NT2/D1 (cell line): ENCODE data around the gene UBASH3B.
A peak's percentile ranks its signal among the peaks of the same experiment; 100 is the strongest.
"Not testable (repeated sequence)": the region's sequence is repeated elsewhere in the genome, so short reads cannot be mapped to it uniquely, and the experiment has no call there.

ENCODE experiments used
- DNase-seq: peaks from one replicate; pipeline ENCODE4 v3.0.0-alpha.2; 2011; ENCODE audit warnings: low read depth, low spot score
- H3K27me3 ChIP-seq: 2 replicates; pipeline ENCODE4 v1.6.0; 2011; ENCODE audit warnings: mild to moderate bottlenecking; ENCODE audit not compliant: insufficient read length, insufficient read depth
- H3K36me3 ChIP-seq: 2 replicates; pipeline ENCODE4 v1.6.1; 2011; ENCODE audit warnings: mild to moderate bottlenecking, low read length, mixed read lengths; ENCODE audit not compliant: insufficient read depth, insufficient read length
- H3K4me1 ChIP-seq: 2 replicates; pipeline ENCODE4 v1.5.1; 2011; ENCODE audit not compliant: insufficient read depth, insufficient read length
- H3K4me3 ChIP-seq: 2 replicates; pipeline ENCODE4 v1.5.1; 2011; ENCODE audit warnings: low read depth; ENCODE audit not compliant: insufficient read length
- H3K9ac ChIP-seq: 2 replicates; pipeline ENCODE4 v1.6.0; 2011; ENCODE audit warnings: low read depth; ENCODE audit not compliant: insufficient read length
- H3K9me3 ChIP-seq: 2 replicates; pipeline ENCODE4 v1.5.1; 2011; ENCODE audit warnings: mild to moderate bottlenecking, low read length; ENCODE audit not compliant: insufficient read depth
- SUZ12 ChIP-seq: IDR thresholded peaks from 2 replicates; pipeline ENCODE4 v1.6.1; 2011; ENCODE audit not compliant: insufficient read length, insufficient read depth; ENCODE audit errors: extremely low read depth
- YY1 ChIP-seq: IDR thresholded peaks from 2 replicates; pipeline ENCODE4 v1.6.1; 2011; ENCODE audit not compliant: insufficient read length, insufficient read depth
- ZNF274 ChIP-seq: IDR thresholded peaks from 2 replicates; pipeline ENCODE4 v1.6.1; 2011; ENCODE audit warnings: mild to moderate bottlenecking, low read depth, low read length

Gene UBASH3B

DNA sequence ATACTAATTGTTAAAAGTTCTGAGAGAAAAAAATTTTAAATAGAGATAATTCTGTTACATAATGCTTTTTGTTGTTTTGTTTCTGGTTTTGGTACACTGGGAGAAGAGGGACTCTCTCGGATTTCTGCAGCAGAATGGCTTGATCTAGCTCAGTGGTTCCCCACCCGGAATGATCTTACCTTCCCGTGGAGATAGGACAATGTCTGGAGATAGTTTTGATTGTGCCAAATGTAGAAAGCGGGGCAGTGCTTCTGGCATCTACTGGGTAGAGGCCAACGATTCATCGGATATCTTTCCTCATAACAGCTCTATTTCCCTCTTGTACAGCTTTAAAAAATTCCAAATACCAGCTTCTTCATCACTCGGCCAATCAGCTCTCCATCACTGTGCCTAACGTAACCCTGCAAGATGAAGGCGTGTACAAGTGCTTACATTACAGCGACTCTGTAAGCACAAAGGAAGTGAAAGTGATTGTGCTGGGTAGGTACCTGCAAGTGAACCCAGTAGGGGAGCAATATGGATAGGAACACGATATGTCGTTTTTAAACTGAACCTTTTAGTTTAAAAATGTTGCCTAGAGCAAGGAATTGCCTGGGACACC, 195.9 kb downstream of the UBASH3B start:
- DNase-seq, result no peak
- no peak overlapping the region for H3K4me3 ChIP-seq
- no peak overlapping the region for H3K9ac ChIP-seq
- H3K9me3 ChIP-seq, result no peaks in the 10 kb centered on the region
- H3K27me3 ChIP-seq, result no peaks in the 10 kb centered on the region
- H3K36me3 ChIP-seq, result no peaks in the 10 kb centered on the region
- TF ChIP-seq SUZ12 (no peak), ZNF274 (no peak), YY1 (no peak)
- no peaks in the 10 kb centered on the region for H3K4me1 ChIP-seq

DNA sequence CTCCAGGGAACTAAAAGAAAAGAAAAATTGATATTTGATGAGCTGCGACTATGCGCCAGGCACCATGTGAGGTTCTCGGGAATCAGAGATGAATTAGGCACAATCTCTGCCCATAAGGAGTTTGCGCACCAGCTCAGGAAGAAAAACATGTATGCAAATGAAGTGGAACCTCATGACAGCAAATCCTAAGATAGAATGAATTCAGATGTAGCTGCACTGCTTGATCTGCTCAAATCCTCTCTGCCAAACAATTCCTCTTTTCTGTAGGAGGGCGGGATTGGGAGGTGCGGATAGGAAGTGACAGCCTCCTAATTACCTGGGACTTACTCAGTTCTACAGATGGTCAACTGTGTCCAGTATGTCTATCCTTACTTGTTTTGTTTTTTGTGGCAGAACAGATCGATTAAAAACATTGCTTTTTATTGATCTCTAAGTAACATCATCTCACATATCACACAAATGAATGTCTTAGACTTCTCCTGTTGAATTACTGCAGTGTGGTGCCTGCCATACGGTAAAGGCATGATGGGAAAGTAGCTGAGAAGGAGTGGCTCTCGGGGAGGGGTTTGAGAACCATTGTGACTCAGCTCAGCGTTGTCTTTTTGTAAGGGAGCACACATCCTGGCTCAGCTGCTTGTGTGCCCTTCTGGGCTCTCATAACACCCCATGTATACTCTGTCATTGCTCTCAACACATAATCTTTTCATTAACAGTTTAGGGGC, 196.7 kb downstream of the UBASH3B start:
- H3K36me3 ChIP-seq, result no peaks in the 10 kb centered on the region
- H3K4me3 ChIP-seq, result no peak overlapping the region
- no peaks in the 10 kb centered on the region for H3K9me3 ChIP-seq
- no peak for DNase-seq
- TF ChIP-seq YY1, result no peak
- no peak for TF ChIP-seq ZNF274
- TF ChIP-seq SUZ12, result no peak
- no peaks in the 10 kb centered on the region for H3K27me3 ChIP-seq
- H3K9ac ChIP-seq, result no peak overlapping the region
- H3K4me1 ChIP-seq, result no peaks in the 10 kb centered on the region

DNA sequence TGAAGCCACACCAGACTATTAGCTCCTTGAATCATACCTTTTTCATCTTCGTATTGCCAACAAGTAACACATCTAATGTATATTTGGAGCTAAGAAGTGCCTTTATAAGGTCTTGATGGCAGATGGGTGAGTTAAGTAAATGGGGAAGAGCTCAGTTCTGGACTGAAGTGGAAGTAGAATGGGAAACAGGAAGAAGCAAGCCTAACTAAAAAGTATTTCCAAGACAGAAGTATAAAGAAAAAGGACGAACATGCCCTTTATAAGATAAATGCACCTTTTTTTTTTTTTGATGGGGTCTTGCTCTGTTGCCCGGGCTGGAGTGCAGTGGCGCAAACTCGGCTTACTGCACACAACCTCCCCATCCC, 197.3 kb downstream of the UBASH3B start:
- Histone ChIP-seq H3K4me1 (no peaks in the 10 kb centered on the region), H3K9me3 (no peaks in the 10 kb centered on the region), H3K9ac (no peak overlapping the region), H3K4me3 (no peak overlapping the region), H3K36me3 (no peaks in the 10 kb centered on the region), H3K27me3 (no peaks in the 10 kb centered on the region)
- TF ChIP-seq ZNF274, result no peak
- no peak for TF ChIP-seq SUZ12
- TF ChIP-seq YY1, result no peak
- DNase-seq, result no peak

DNA sequence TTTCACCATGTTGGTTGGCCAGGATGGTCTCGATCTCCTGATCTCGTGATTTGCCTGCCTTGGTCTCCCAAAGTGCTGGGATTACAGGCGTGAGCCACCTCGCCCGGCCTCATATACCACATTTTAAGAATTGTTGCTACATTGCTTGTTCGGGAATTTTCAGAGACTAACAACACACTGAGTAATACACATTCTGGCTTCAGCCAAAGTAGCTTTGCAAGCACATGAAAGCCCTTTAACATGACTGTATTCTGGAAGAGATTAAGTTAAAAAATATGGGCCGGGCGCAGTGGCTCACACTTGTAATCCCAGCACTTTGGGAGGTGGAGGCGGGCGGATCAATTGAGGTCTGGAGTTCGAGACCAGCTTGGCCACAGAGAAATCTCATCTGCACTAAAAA, 197.7 kb downstream of the UBASH3B start:
- DNase-seq, result no peak
- H3K36me3 ChIP-seq, result no peaks in the 10 kb centered on the region
- no peak overlapping the region for H3K4me3 ChIP-seq
- no peaks in the 10 kb centered on the region for H3K27me3 ChIP-seq
- TF ChIP-seq SUZ12 (no peak), ZNF274 (no peak), YY1 (no peak)
- no peaks in the 10 kb centered on the region for H3K4me1 ChIP-seq
- no peaks in the 10 kb centered on the region for H3K9me3 ChIP-seq
- no peak overlapping the region for H3K9ac ChIP-seq

DNA sequence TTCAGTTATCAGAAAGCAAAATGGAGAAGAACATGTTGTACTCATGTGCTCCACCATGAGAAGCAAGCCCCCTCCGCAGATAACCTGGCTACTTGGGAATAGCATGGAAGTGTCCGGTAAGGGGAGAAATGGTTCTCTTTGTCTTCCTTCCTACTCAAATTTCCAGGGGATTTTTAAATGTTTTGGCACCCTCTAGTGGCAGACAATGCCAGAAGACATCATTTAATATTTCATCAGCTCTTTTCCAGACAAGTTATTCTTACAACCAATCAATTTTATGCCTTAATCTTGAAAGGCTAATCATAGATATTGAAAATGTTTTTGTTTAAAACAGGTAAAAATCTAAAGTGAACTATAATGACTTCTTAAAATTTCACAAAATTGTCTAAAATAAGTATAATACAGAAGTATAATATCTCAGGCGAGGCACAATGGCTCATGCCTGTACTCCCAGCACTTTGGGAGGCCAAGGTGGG, 198.5 kb downstream of the UBASH3B start:
- H3K9me3 ChIP-seq, result no peaks in the 10 kb centered on the region
- TF ChIP-seq SUZ12 (no peak), YY1 (no peak), ZNF274 (no peak)
- DNase-seq, result peak; percentile 77
- H3K36me3 ChIP-seq, result no peaks in the 10 kb centered on the region
- no peak overlapping the region for H3K4me3 ChIP-seq
- no peaks in the 10 kb centered on the region for H3K4me1 ChIP-seq
- H3K9ac ChIP-seq, result no peak overlapping the region
- H3K27me3 ChIP-seq, result no peaks in the 10 kb centered on the region

DNA sequence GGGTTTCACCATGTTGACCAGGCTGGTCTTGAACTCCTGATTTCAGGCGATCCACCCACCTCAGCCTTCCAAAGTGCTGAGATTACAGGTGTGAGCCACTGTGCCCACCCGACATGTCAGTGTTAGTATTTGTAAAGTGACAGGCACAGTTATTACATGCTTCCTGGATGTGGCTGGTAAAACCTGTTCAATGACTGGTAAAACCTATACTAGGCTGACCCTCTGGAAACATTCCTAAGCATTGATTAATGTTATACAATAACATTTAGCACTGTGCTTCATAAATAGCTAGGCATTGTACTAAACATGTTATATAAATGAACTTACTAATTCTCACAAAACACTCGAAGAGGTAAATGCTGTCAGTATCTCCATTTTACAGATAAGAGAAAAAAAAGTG, 206.1 kb downstream of the UBASH3B start:
- H3K9me3 ChIP-seq, result no peaks in the 10 kb centered on the region
- no peak for DNase-seq
- H3K9ac ChIP-seq, result no peak overlapping the region
- H3K27me3 ChIP-seq, result no peaks in the 10 kb centered on the region
- TF ChIP-seq SUZ12, result no peak
- no peak for TF ChIP-seq YY1
- TF ChIP-seq ZNF274, result no peak
- H3K4me1 ChIP-seq, result no peaks in the 10 kb centered on the region
- no peaks in the 10 kb centered on the region for H3K36me3 ChIP-seq
- no peak overlapping the region for H3K4me3 ChIP-seq

DNA sequence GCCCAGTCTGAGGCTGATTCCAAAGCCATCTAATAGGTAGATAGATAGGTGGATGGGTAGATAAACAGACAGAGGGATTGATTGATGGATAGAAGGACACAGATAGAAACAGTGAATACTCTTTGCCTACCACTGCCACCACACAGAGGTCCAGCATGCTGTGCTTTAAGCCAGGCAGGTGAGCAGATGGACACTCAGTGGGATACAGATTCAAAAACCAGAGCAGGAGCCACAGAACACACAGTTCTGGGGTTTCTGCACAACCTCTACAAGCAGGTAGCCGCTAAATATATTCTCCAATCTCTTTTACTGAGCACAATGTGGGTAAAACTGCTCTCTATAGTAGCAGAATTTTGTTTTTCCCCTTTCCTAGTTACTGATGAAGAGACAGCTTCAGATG, 206.6 kb downstream of the UBASH3B start:
- Histone ChIP-seq H3K9ac (no peak overlapping the region), H3K4me3 (no peak overlapping the region), H3K9me3 (no peaks in the 10 kb centered on the region), H3K36me3 (no peaks in the 10 kb centered on the region), H3K27me3 (no peaks in the 10 kb centered on the region), H3K4me1 (no peaks in the 10 kb centered on the region)
- DNase-seq, result no peak
- TF ChIP-seq ZNF274, result no peak
- TF ChIP-seq YY1, result no peak

DNA sequence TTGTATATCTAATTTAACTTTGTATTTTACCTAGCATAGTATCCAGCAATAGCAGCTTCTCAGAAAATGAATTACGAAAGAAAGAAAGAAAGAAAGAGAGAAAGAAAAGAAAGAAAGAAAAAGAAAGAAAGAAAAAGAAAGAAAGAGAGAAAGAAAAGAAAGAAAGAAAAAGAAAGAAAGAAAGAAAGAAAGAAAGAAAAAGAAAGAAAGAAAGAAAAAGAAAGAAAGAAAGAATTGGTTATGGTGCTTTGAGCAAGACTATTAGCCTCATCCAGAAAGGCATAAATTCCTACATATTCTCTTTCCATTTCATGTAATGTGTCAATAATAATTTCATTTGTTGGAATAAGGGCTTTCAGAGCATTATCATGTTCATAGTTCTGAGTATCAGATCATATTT, 207.6 kb downstream of the UBASH3B start:
- H3K9ac ChIP-seq, H3K4me1 ChIP-seq, H3K27me3 ChIP-seq, H3K4me3 ChIP-seq, H3K36me3 ChIP-seq, H3K9me3 ChIP-seq, DNase-seq: not testable (repeated sequence)
